T-helper 2 cell treated with Interferon-gamma antibody and Interleukin-4, amounts not matched to agents 100 ng/mL and 5 ng/mL, for 36 hours (primary cell): ENCODE data around the gene ZNF774. TPM values are rescaled to one million over a fixed set of nuclear protein-coding genes. Genes with fewer than 3 reads are reported as not detected.

Experiments used
- total RNA-seq: library from RNA; stranded (reverse); gene quantifications from 2 replicates; pipeline ENCODE4 v1.2.3, GENCODE V29; 2022

ZNF774 gene
- total RNA-seq, 1 donor from 2014 or later = 1.9 TPM

Other genes starting within 250 kb of the ZNF774 start
- 256 and 258 TPM in 2 replicates for gene IDH2, start 249.8 kb upstream of the ZNF774 start, total RNA-seq
- 19.0 and 20.3 TPM in 2 replicates for gene SEMA4B, start 151.0 kb upstream of the ZNF774 start, total RNA-seq
- 125 TPM in 2 replicates for gene CIB1, start 118.3 kb upstream of the ZNF774 start, total RNA-seq
- 13.1 and 14.5 TPM in 2 replicates for gene GDPGP1, start 118.1 kb upstream of the ZNF774 start, total RNA-seq
- gene TTLL13, start 102.7 kb upstream of the ZNF774 start, total RNA-seq = 0.34 and 1.1 TPM in 2 replicates
- 30.0 and 31.8 TPM in 2 replicates for gene NGRN, start 86.6 kb upstream of the ZNF774 start, total RNA-seq
- 212 and 216 TPM in 2 replicates for gene IQGAP1, start 36.0 kb downstream of the ZNF774 start, total RNA-seq
- 106 and 112 TPM in 2 replicates for gene CRTC3, start 177.6 kb downstream of the ZNF774 start, total RNA-seq